Omental fat pad (tissue), 4 donors: ENCODE measurements around the gene EFR3B. TPM values are rescaled to one million over a fixed set of nuclear protein-coding genes. Genes with fewer than 3 reads are reported as not detected.

Experiments used
- ATAC-seq: fragments of 150-250 bp; one replicate; pipeline ENCODE4 v1.9.1; 2016; ENCODE audit warnings: mild to moderate bottlenecking, moderate library complexity; ENCODE audit not compliant: low FRiP score
- DNase-seq: peaks from one replicate; pipeline ENCODE4 v3.0.0-alpha.2; 2019; ENCODE audit warnings: low spot score
- CTCF ChIP-seq, 3 donors: fragments of 450-650 bp; IDR thresholded peaks; one replicate each; pipeline ENCODE4 v1.5.1; 2016 to 2017; ENCODE audit warnings: antibody characterized with exemption in 3 of 3, mild to moderate bottlenecking in 3 of 3, moderate library complexity in 2 of 3
- total RNA-seq, 4 donors: library from RNA; depleted of rRNA; stranded (reverse); fragments of >200 nt; gene quantifications; one replicate each; pipeline ENCODE4 v1.1.0, GENCODE V29; 2016

Gene EFR3B
- total RNA-seq, 4 donors from 2014 or later: 0.63 to 2.2 (median 0.97) TPM

- no peak for ATAC-seq
These were observed 127.2 kb downstream of the EFR3B start for GRCh38 chr2:25169073-25169470.

GRCh38 chr2:25170888-25171287 is 129.0 kb downstream of the EFR3B start:
- ATAC-seq: no peak

More at GRCh38 chr2:25169073-25169470, 127.2 kb downstream of the EFR3B start:
- no peak for TF ChIP-seq CTCF (IDR thresholded peaks at IDR 0.05)
- DNase-seq: no peak

GRCh38 chr2:25173719-25174118 is 131.8 kb downstream of the EFR3B start:
- TF ChIP-seq CTCF (IDR thresholded peaks at IDR 0.05): no peak
- DNase-seq (no peak), ATAC-seq (no peak)

More at GRCh38 chr2:25170888-25171287, 129.0 kb downstream of the EFR3B start:
- DNase-seq: no peak
- no peak for TF ChIP-seq CTCF (IDR thresholded peaks at IDR 0.05)

GRCh38 chr2:25174192-25174861 is 132.5 kb downstream of the EFR3B start:
- ATAC-seq (no peak), DNase-seq (no peak)
- no peak for TF ChIP-seq CTCF (IDR thresholded peaks at IDR 0.05)

- no peak for TF ChIP-seq CTCF (IDR thresholded peaks at IDR 0.05)
- DNase-seq (no peak), ATAC-seq (no peak)
These were observed 134.3 kb downstream of the EFR3B start for GRCh38 chr2:25176138-25176537.

GRCh38 chr2:25176541-25177181 is 134.8 kb downstream of the EFR3B start:
- ATAC-seq (no peak), DNase-seq (no peak)
- TF ChIP-seq CTCF (IDR thresholded peaks at IDR 0.05): no peak

- no peak for ATAC-seq
- TF ChIP-seq CTCF (IDR thresholded peaks at IDR 0.05): no peak
- no peak for DNase-seq
These were observed 135.3 kb downstream of the EFR3B start for GRCh38 chr2:25177211-25177611.
